CD4-positive, alpha-beta T cell treated with Interleukin-12 subunit alpha and Interleukin-12 subunit beta, for 1 hour (primary cell): ENCODE measurements around the gene SLC37A2.

Source experiments
- DNase-seq: peaks from one replicate; pipeline ENCODE4 v3.0.0-alpha.2; 2020

Gene SLC37A2

GRCh38 chr11:125071846-125072217 is 8.7 kb downstream of the SLC37A2 start:
- no peak for DNase-seq

- peak; percentile 12 for DNase-seq
Measured at GRCh38 chr11:125072218-125072960, 9.3 kb downstream of the SLC37A2 start.

GRCh38 chr11:125072961-125073590 is 10.0 kb downstream of the SLC37A2 start:
- DNase-seq = no peak

- DNase-seq = no peak
Measured at GRCh38 chr11:125073616-125074483, 10.7 kb downstream of the SLC37A2 start.

- DNase-seq = no peak
Measured at GRCh38 chr11:125074511-125075241, 11.6 kb downstream of the SLC37A2 start.

- DNase-seq = no peak
Measured at GRCh38 chr11:125075242-125075625, 12.1 kb downstream of the SLC37A2 start.

- no peak for DNase-seq
Measured at GRCh38 chr11:125075900-125076317, 12.8 kb downstream of the SLC37A2 start.

GRCh38 chr11:125076378-125076945 is 13.4 kb downstream of the SLC37A2 start:
- no peak for DNase-seq

GRCh38 chr11:125078016-125078415 is 14.9 kb downstream of the SLC37A2 start:
- no peak for DNase-seq

- no peak for DNase-seq
Measured at GRCh38 chr11:125078516-125079140, 15.5 kb downstream of the SLC37A2 start.

GRCh38 chr11:125079151-125079877 is 16.2 kb downstream of the SLC37A2 start:
- DNase-seq = no peak

GRCh38 chr11:125079878-125080530 is 16.9 kb downstream of the SLC37A2 start:
- no peak for DNase-seq

GRCh38 chr11:125080531-125080911 is 17.4 kb downstream of the SLC37A2 start:
- DNase-seq = no peak

- DNase-seq = no peak
Measured at GRCh38 chr11:125081098-125081798, 18.1 kb downstream of the SLC37A2 start.

- no peak for DNase-seq
Measured at GRCh38 chr11:125082040-125082439, 18.9 kb downstream of the SLC37A2 start.

GRCh38 chr11:125082611-125083311 is 19.7 kb downstream of the SLC37A2 start:
- DNase-seq = no peak

- no peak for DNase-seq
Measured at GRCh38 chr11:125083312-125084056, 20.4 kb downstream of the SLC37A2 start.

GRCh38 chr11:125084057-125084416 is 20.9 kb downstream of the SLC37A2 start:
- no peak for DNase-seq

- DNase-seq = no peak
Measured at GRCh38 chr11:125084761-125085231, 21.7 kb downstream of the SLC37A2 start.
